ENCODE measurements around the gene SNAPC2. TPM values are rescaled to one million over a fixed set of nuclear protein-coding genes. Genes with fewer than 3 reads are reported as not detected.

SNAPC2 gene
- total and polyA plus RNA-seq, 2 of the 13 experiments (the other 11 are each of a cell fraction or from before 2014, with no cell fraction given) = 10.2 to 12.7 TPM

- no peak; the same call in 1 of the 2 replicates for TF ChIP-seq ETS1 (CRISPR knock-in tag; IDR thresholded peaks at IDR 0.05)
- peak; percentile 94 for TF ChIP-seq AGO2 (optimal IDR thresholded peaks at IDR 0.05; ENCODE audit: low read depth, low read length)
- peak; percentile 61 for TF ChIP-seq ZNF329 (CRISPR knock-in tag; IDR thresholded peaks at IDR 0.05; ENCODE audit: low read depth)
- 0 out of 2 replicates have a peak, but pooled peaks have one; percentile 24 for TF ChIP-seq HDAC1 (CRISPR knock-in tag; IDR thresholded peaks at IDR 0.05)
- TF ChIP-seq ZBTB7B (CRISPR knock-in tag; IDR thresholded peaks at IDR 0.05) = peak; percentile 62; the same call in 1 of the 2 replicates
- TF ChIP-seq GLMP (CRISPR knock-in tag; IDR thresholded peaks at IDR 0.05; ENCODE audit: borderline replicate concordance) = no peak
- TF ChIP-seq ZNF431 (CRISPR knock-in tag; IDR thresholded peaks at IDR 0.05; ENCODE audit: borderline replicate concordance, low read depth) = peak; percentile 31; the same call in 1 of the 2 replicates
- TF ChIP-seq ZNF784 (CRISPR knock-in tag; IDR thresholded peaks at IDR 0.05; ENCODE audit: borderline replicate concordance) = 0 out of 2 replicates have a peak, but pooled peaks have one; percentile 69
- peak; percentile 60; the same call in 1 of the 2 replicates for TF ChIP-seq ZNF773 (CRISPR knock-in tag; IDR thresholded peaks at IDR 0.05; ENCODE audit: borderline replicate concordance)
- no peak for TF ChIP-seq IKZF1 (IDR thresholded peaks at IDR 0.05)
- peak; percentile 95 for TF ChIP-seq RNF2 (conservative IDR thresholded peaks at IDR 0.05; ENCODE audit: low read depth)
- no peak; the same call in 1 of the 2 replicates for TF ChIP-seq MEIS1 (CRISPR knock-in tag; IDR thresholded peaks at IDR 0.05; ENCODE audit: borderline replicate concordance)
- peak; percentile 94 for TF ChIP-seq TFDP1 (CRISPR knock-in tag; IDR thresholded peaks at IDR 0.05; ENCODE audit: borderline replicate concordance)
- no peak for TF ChIP-seq ZNF143 (CRISPR knock-in tag; IDR thresholded peaks at IDR 0.05)
- TF ChIP-seq ZNF777 (CRISPR knock-in tag; IDR thresholded peaks at IDR 0.05) = peak; percentile 76
- no peak for TF ChIP-seq ISX (CRISPR knock-in tag; conservative IDR thresholded peaks at IDR 0.05)
- no peak for TF ChIP-seq SATB2 (CRISPR knock-in tag; IDR thresholded peaks at IDR 0.05)
- TF ChIP-seq TEF (CRISPR knock-in tag; IDR thresholded peaks at IDR 0.05) = no peak
- TF ChIP-seq TGIF2 (CRISPR knock-in tag; IDR thresholded peaks at IDR 0.05) = no peak
- TF ChIP-seq JUND (CRISPR knock-in tag; IDR thresholded peaks at IDR 0.05) = peak; percentile 54; the same call in 1 of the 2 replicates
- TF ChIP-seq IRX3 (CRISPR knock-in tag; IDR thresholded peaks at IDR 0.05; ENCODE audit: borderline replicate concordance, low read depth) = peak; percentile 27; the same call in 1 of the 2 replicates
- TF ChIP-seq BCL6 (CRISPR knock-in tag; IDR thresholded peaks at IDR 0.05) = peak; percentile 60
- peak; percentile 81; the same call in 1 of the 2 replicates for TF ChIP-seq KLF12 (CRISPR knock-in tag; IDR thresholded peaks at IDR 0.05; ENCODE audit: borderline replicate concordance)
- TF ChIP-seq HNRNPLL (IDR thresholded peaks at IDR 0.05; ENCODE audit: low read depth, low read length, poor library complexity, severe bottlenecking) = peak; percentile 45
- TF ChIP-seq PAWR (CRISPR knock-in tag; IDR thresholded peaks at IDR 0.05; ENCODE audit: borderline replicate concordance) = no peak
- peak; percentile 90 for TF ChIP-seq SAP130 (CRISPR knock-in tag; IDR thresholded peaks at IDR 0.05; ENCODE audit: low read depth)
These were observed 16.7 kb upstream of the SNAPC2 start, which contains the start of gene MAP2K7 (continued) for GRCh38 chr19:7903244-7904073.
